ENCODE measurements around the gene SULT2B1. TPM values are rescaled to one million over a fixed set of nuclear protein-coding genes. Genes with fewer than 3 reads are reported as not detected.
A peak's percentile ranks its signal among the peaks of the same experiment; 100 is the strongest.

SULT2B1 gene
- total RNA-seq, 1 donor from 2014 or later: not detected

- DNase-seq: peak; percentile 94
- Mint-ChIP-seq H3K4me1 (peaks cover 35% of the 10 kb centered on the region), H3K27ac (peak overlapping the region; percentile 99), H3K36me3 (ENCODE audit: low read depth) (peaks cover 2% of the 10 kb centered on the region), H3K27me3 (peaks cover 2% of the 10 kb centered on the region), H3K4me3 (peak overlapping the region; percentile 86), H3K9me3 (no peaks in the 10 kb centered on the region)
- intact Hi-C loops (cut with micrococcal nuclease): loop anchor here (1.0 to 10.0 kb wide), 10 partner anchors 8 to 1239 kb away; partner anchors contain the start of genes AKT1S1, ALDH16A1, BCL2L12 and C19orf73
These were observed 86.2 kb downstream of the SULT2B1 start for GRCh38 chr19:48637948-48638830.

- Mint-ChIP-seq H3K27ac (peak overlapping the region; percentile 99), H3K9me3 (no peaks in the 10 kb centered on the region), H3K4me1 (peaks cover 35% of the 10 kb centered on the region), H3K4me3 (peak overlapping the region; percentile 86), H3K27me3 (peaks cover 2% of the 10 kb centered on the region), H3K36me3 (ENCODE audit: low read depth) (peaks cover 2% of the 10 kb centered on the region)
- DNase-seq: peak; percentile 72
- intact Hi-C loops (cut with micrococcal nuclease): loop anchor here (1.0 to 10.0 kb wide), 8 partner anchors 20 to 1238 kb away; partner anchors contain the start of genes AKT1S1, ALDH16A1, BCL2L12 and C19orf73
These were observed 86.9 kb downstream of the SULT2B1 start for GRCh38 chr19:48638831-48639381.

GRCh38 chr19:48639483-48640375 is 87.8 kb downstream of the SULT2B1 start:
- H3K9me3 Mint-ChIP-seq: no peaks in the 10 kb centered on the region
- peaks cover 2% of the 10 kb centered on the region for H3K27me3 Mint-ChIP-seq
- peaks cover 36% of the 10 kb centered on the region for H3K4me1 Mint-ChIP-seq
- peak overlapping the region; percentile 77 for H3K27ac Mint-ChIP-seq
- peaks cover 2% of the 10 kb centered on the region for H3K36me3 Mint-ChIP-seq (ENCODE audit: low read depth)
- no peak overlapping the region for H3K4me3 Mint-ChIP-seq
- intact Hi-C loops (cut with micrococcal nuclease): loop anchor here (5.0 to 10.0 kb wide), 7 partner anchors 307 to 1238 kb away; partner anchors contain the start of genes AKT1S1, ALDH16A1, BCL2L12 and C19orf73
- peak; percentile 64 for DNase-seq

GRCh38 chr19:48641850-48642249 is 89.9 kb downstream of the SULT2B1 start:
- intact Hi-C loops (cut with micrococcal nuclease): no loop called here
- Mint-ChIP-seq H3K4me1 (peaks cover 40% of the 10 kb centered on the region), H3K27ac (no peak overlapping the region), H3K9me3 (no peaks in the 10 kb centered on the region), H3K27me3 (peaks cover 2% of the 10 kb centered on the region), H3K36me3 (ENCODE audit: low read depth) (peaks cover 2% of the 10 kb centered on the region), H3K4me3 (no peak overlapping the region)
- no peak for DNase-seq

DNA sequence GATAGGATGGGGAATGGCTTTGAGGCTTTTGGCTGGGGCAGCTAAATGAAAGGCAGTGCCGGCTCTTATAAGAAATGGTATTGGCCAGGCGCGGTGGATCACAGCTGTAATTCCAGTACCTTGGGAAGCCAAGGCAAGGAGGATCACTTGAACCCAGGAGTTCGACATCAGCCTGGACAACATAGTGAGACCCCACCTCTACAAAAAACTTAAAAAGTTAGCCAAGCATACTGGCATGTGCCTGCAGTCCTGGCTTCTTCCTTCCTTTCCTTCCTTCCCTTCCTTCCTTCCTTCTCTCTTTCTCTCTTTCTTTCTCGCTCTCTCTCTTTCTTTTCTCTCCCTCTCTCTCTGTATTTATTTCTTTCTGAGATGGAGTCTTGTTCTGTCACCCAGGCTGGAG is 90.9 kb downstream of the SULT2B1 start:
- intact Hi-C loops (cut with micrococcal nuclease): no loop called here
- Mint-ChIP-seq H3K4me3 (no peak overlapping the region), H3K9me3 (no peaks in the 10 kb centered on the region), H3K36me3 (ENCODE audit: low read depth) (peaks cover 2% of the 10 kb centered on the region), H3K27ac (no peak overlapping the region), H3K4me1 (peaks cover 38% of the 10 kb centered on the region), H3K27me3 (peaks cover 2% of the 10 kb centered on the region)
- no peak for DNase-seq

DNA sequence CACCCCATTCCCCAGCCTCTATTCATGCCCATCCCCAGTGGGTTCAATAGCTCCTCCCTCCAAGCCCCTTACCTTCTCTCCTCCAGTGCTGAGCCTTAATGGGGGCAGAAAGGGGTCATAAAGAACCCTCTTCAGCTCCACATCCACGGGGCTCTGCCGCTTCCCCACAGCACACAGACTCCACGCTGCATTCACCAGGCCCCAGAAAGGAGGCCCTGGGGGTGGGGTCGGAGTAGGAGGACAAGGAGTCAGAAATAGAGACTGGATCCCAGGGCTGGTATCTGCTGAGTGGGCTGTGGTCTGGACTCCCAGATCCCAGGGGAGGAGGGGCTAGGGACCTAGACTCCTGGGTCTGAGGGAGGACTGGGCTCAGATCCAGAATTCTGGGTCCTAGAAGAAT is 92.4 kb downstream of the SULT2B1 start:
- Mint-ChIP-seq H3K27ac (no peak overlapping the region), H3K9me3 (no peaks in the 10 kb centered on the region), H3K27me3 (peaks cover 2% of the 10 kb centered on the region), H3K36me3 (ENCODE audit: low read depth) (no peaks in the 10 kb centered on the region), H3K4me3 (peak overlapping the region; percentile 96), H3K4me1 (peaks cover 30% of the 10 kb centered on the region)
- no peak for DNase-seq
- intact Hi-C loops (cut with micrococcal nuclease): no loop called here

GRCh38 chr19:48644839-48645619 is 93.1 kb downstream of the SULT2B1 start:
- Mint-ChIP-seq H3K27ac (peak overlapping the region; percentile 65), H3K27me3 (peaks cover 2% of the 10 kb centered on the region), H3K4me3 (peak overlapping the region; percentile 96), H3K4me1 (peaks cover 33% of the 10 kb centered on the region), H3K36me3 (ENCODE audit: low read depth) (no peaks in the 10 kb centered on the region), H3K9me3 (no peaks in the 10 kb centered on the region)
- intact Hi-C loops (cut with micrococcal nuclease): loop anchor here (5.0 kb wide), 2 partner anchors 67 to 227 kb away; partner anchors contain the start of gene PPP1R15A
- DNase-seq: peak; percentile 90

DNA sequence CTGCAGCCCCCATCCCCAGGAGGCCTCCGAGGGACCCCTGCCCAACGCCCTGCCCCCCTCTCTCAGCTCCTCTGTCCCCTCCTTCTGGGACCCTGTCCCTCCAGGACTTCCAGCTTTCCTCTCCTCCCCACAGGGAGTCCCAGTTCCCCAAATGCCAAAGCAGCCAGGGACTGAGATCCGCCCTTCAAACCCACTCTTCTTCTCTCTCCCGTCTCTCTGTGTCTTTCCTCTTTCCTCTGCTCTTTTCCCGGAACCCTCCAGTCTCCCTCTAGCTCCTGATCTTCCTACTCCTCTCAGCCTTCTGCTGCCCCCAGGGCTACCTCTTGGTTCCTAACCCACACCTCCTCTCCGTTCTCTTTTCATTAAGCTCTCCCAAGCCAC is 93.6 kb downstream of the SULT2B1 start:
- no peaks in the 10 kb centered on the region for H3K9me3 Mint-ChIP-seq
- H3K27me3 Mint-ChIP-seq: peaks cover 2% of the 10 kb centered on the region
- peaks cover 34% of the 10 kb centered on the region for H3K4me1 Mint-ChIP-seq
- H3K27ac Mint-ChIP-seq: peak overlapping the region; percentile 89
- intact Hi-C loops (cut with micrococcal nuclease): loop anchor here (5.0 kb wide), 2 partner anchors 67 to 227 kb away; partner anchors contain the start of gene PPP1R15A
- peak overlapping the region; percentile 96 for H3K4me3 Mint-ChIP-seq
- no peaks in the 10 kb centered on the region for H3K36me3 Mint-ChIP-seq (ENCODE audit: low read depth)
- peak; percentile 67 for DNase-seq

- DNase-seq: peak; percentile 97
- intact Hi-C loops (cut with micrococcal nuclease): loop anchor here (1.0 to 5.0 kb wide), 8 partner anchors 9 to 226 kb away; partner anchors contain the start of genes DBP and PPP1R15A
- H3K4me3 Mint-ChIP-seq: peak within 1 kb of the TSS; percentile 96
- peaks cover 2% of the 10 kb centered on the region for H3K27me3 Mint-ChIP-seq
- H3K36me3 Mint-ChIP-seq (ENCODE audit: low read depth): no peaks in the 10 kb centered on the region
- peak within 1 kb of the TSS; percentile 89 for H3K27ac Mint-ChIP-seq
- peaks cover 37% of the 10 kb centered on the region for H3K4me1 Mint-ChIP-seq
- no peaks in the 10 kb centered on the region for H3K9me3 Mint-ChIP-seq
These were observed 94.2 kb downstream of the SULT2B1 start, which contains the start of gene CA11 for GRCh38 chr19:48646001-48646721. CA11 (minus strand) TSS chr19:48646187; CDS start chr19:48645632, 555 bp downstream.

- H3K27me3 Mint-ChIP-seq: peaks cover 2% of the 10 kb centered on the region
- H3K36me3 Mint-ChIP-seq (ENCODE audit: low read depth): no peaks in the 10 kb centered on the region
- no peak for DNase-seq
- no peaks in the 10 kb centered on the region for H3K9me3 Mint-ChIP-seq
- peak overlapping the region; percentile 73 for H3K27ac Mint-ChIP-seq
- H3K4me1 Mint-ChIP-seq: peaks cover 37% of the 10 kb centered on the region
- intact Hi-C loops (cut with micrococcal nuclease): loop anchor here (1.0 to 5.0 kb wide), 8 partner anchors 9 to 226 kb away; partner anchors contain the start of genes DBP and PPP1R15A
- H3K4me3 Mint-ChIP-seq: peak overlapping the region; percentile 96
These were observed 94.8 kb downstream of the SULT2B1 start for GRCh38 chr19:48646722-48647216.

DNA sequence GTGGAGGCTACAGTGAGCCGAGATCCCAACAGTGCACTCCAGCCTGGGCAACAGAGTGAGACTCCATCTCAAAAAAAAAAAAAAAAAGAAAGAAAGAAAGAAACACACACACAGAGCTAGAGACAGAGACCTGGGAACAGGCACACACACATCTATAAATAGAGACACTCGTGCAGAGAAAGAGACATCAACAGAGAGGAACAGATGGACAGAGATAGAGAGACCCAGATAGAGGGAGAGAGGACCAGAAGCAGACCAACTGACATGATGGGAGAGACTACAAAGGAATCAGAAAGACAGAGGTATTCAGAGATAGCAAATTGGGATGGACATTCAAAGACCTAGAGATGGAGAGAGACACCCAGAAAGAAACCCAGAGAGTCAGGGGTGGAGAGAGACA is 96.2 kb downstream of the SULT2B1 start:
- Mint-ChIP-seq H3K36me3 (ENCODE audit: low read depth) (no peaks in the 10 kb centered on the region), H3K27ac (peak overlapping the region; percentile 9), H3K4me1 (peaks cover 40% of the 10 kb centered on the region), H3K9me3 (no peaks in the 10 kb centered on the region), H3K27me3 (no peaks in the 10 kb centered on the region), H3K4me3 (peak overlapping the region; percentile 11)
- intact Hi-C loops (cut with micrococcal nuclease): loop anchor here (5.0 kb wide), 2 partner anchors 64 to 224 kb away; partner anchors contain the start of gene PPP1R15A
- no peak for DNase-seq

Measured in activated CD4-positive, alpha-beta T cell treated with anti-CD3 and anti-CD28 coated beads, Interleukin-2, amount 10 ng/mL, durations not matched to agents 24 days and 14 days (primary cell).